Activated CD8-positive, alpha-beta memory T cell treated with anti-CD3 and anti-CD28 coated beads for 1 hour (primary cell): ENCODE data around the gene ADAM15.
A peak's percentile ranks its signal among the peaks of the same experiment; 100 is the strongest.

Experiments used
- DNase-seq, 2 donors: peaks; one replicate each; pipeline ENCODE4 v3.0.0-alpha.2; 2020; ENCODE audit warnings: low read depth in 1 of 2; ENCODE audit errors: extremely low read depth in 1 of 2

The ADAM15 gene

DNA sequence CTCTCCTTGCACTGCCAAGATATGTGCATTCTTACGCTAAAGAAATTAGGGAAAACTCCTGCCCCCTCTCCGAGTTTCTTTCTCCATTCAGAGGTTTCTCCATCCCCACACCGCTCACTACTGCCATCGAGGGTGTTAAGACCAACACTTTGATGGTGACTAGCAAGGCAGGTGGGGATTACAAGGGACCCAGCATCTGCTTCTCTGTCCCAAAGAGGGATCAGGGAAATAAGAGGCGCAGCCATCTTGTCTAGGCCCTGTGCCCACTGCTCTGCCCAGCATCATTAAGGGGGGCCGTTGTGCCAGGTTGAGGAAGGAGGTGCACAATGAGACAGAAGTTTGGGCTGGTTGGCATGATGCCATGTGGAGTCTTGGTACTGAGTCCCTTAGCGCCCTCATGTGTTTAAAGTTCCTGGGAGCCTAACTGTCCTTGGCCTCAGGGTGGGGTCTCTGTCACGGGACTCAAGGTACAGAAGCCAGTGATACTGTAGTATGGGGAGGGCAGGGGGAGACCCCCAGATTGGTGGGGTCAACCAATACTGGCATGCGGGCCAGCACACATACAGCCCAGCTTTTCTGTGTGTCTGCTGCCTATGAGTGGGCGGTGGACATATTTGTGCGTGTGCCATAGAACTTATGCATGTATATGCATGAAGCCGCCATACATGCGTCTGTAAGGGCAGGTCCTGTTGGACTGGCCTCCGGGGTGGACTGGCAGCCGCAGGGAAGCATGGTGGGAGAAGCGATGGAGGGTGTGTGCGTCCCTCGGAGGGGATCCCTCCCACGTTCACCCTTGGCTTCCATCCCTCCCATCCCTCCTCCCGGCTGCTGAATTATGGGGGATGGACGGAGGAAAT, 33.0 kb downstream of the ADAM15 start:
- DNase-seq, result no peak

DNA sequence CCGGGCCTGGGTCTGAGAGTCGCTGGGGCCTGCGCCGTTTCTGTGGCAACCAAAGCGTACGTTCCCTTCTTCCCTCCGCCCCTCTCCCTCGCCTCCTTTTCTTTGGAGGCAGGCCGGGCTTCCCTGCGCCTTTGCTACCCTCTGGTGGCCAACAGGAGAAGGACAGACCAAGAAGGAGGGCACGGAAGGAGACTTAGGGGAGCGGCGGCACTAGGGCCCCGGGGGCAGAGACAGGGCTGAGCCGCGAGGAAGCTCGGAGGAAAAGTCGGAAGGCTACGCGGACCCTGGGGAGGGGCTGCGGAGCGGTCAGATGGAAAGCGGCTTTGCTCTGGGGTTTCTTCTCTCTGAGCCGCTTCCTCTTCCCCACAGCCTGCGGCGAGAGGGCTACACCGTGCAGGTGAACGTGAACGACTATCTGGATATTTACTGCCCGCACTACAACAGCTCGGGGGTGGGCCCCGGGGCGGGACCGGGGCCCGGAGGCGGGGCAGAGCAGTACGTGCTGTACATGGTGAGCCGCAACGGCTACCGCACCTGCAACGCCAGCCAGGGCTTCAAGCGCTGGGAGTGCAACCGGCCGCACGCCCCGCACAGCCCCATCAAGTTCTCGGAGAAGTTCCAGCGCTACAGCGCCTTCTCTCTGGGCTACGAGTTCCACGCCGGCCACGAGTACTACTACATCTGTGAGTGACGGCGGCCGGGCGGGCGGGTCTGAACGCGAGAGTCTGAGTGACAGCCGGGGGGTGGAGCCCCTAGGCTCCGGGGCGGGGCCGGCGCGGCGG, 33.8 kb downstream of the ADAM15 start:
- DNase-seq, result peak; percentile 67 to 86

DNA sequence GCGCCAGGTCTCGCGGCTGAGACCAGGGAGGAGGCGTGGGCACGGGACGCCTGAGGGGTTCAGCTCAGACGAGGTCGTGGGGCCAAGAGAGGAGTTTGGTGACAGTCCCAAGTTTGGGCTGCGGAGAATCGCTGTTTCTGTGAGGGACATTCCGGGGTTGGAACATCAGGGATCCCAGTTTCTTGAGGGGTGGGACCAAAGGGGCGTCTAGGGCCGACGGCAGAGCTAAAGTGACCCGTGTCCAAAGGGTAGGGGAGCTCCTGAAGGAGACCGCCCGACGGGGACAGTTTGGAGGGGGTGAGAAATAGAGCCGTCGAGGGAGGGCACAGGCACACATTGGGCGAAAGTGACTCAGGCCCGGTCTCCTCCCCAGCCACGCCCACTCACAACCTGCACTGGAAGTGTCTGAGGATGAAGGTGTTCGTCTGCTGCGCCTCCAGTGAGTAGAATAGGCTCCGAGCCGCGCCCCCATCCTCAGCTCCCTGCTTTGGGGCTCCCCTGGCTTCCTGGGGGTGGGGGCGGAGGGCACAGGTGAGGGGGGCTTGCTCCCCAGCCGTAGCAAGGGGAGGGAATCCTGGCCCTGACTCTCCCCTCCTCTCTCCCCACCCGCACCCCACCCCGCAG, 34.5 kb downstream of the ADAM15 start:
- DNase-seq, result peak; percentile 66

DNA sequence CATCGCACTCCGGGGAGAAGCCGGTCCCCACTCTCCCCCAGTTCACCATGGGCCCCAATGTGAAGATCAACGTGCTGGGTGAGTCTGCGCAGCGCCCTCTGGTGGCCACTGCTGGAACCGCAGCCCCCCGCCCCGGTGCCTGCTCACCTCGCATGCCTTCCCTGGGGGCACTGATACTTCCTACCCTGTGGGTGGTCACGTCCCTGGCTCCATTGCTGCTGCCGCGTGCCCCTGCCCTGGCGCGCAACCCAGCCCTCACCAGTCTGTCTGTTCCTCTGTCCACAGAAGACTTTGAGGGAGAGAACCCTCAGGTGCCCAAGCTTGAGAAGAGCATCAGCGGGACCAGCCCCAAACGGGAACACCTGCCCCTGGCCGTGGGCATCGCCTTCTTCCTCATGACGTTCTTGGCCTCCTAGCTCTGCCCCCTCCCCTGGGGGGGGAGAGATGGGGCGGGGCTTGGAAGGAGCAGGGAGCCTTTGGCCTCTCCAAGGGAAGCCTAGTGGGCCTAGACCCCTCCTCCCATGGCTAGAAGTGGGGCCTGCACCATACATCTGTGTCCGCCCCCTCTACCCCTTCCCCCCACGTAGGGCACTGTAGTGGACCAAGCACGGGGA, 35.1 kb downstream of the ADAM15 start:
- DNase-seq, result peak; percentile 49 to 70

DNA sequence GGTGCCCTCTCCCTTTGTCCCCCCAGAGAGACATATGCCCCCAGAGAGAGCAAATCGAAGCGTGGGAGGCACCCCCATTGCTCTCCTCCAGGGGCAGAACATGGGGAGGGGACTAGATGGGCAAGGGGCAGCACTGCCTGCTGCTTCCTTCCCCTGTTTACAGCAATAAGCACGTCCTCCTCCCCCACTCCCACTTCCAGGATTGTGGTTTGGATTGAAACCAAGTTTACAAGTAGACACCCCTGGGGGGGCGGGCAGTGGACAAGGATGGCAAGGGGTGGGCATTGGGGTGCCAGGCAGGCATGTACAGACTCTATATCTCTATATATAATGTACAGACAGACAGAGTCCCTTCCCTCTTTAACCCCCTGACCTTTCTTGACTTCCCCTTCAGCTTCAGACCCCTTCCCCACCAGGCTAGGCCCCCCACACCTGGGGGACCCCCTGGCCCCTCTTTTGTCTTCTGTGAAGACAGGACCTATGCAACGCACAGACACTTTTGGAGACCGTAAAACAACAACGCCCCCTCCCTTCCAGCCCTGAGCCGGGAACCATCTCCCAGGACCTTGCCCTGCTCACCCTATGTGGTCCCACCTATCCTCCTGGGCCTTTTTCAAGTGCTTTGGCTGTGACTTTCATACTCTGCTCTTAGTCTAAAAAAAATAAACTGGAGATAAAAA, 35.9 kb downstream of the ADAM15 start:
- DNase-seq, result no peak

DNA sequence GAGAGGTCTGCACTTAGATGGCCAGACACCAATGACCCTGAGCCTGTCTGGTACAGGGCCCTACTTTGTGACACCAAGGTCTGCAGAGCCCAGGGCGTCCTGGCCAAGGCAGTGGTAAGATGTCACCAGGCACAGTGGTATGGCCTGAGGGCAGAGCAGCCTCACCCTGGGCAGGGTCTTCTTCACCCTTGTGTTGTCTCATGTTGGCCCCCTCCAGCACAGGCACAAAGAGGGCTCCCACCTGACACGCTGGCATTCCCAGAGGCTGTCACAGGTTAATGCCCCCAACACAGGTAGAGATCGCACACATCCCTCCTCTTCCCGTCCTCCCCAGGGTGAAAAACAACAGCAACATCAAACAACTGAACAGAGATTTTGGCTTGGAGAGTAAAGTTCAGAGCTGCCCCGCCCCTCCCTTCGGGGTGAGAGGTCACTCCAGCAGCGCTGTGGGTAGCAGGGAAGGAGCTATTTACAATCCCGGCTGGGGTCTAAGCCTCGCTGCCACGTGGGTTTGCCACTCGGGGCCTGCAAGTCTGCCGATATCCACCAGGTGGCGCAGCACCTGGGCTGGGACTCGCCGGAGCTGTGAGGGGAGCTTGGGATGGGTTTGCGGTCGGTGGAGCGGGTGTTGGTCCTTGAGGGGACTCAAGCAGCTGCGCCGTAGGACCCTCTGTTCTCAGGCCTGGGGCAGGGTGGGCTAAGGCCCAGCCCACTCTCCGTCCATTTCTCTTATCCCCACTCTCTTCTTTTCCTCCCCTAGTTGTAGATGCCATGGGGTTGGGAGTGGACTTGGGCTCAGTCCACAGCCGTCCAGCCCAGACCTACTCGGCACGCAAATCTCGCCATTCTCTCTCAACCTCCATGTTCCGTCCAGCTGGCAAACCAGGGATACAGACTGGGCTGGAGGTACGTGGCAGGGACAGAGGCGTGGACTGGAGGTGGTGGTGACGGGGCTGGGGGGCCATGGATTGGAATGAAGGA, 40.2 kb downstream of the ADAM15 start:
- peak; percentile 34 to 68 for DNase-seq

DNA sequence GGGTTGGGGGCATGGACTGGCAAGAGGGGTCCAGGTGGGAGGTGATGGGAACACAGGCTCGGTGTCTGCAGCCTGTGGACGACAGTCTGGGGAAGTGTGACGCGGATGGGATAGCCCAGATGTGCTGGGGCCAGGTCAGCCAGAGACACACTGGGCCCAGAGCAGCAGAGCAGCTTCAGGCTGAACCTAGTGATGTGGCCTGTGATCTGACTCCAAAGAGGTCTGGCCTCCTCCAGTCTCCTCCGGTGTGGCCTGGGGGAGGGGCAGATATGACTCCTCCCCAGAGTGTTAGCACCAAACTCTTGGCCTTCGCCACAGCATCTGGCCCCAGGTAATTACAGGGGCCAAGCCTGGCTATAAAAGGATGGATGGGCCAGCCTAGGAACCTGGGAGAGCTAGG, 41.0 kb downstream of the ADAM15 start:
- no peak for DNase-seq

DNA sequence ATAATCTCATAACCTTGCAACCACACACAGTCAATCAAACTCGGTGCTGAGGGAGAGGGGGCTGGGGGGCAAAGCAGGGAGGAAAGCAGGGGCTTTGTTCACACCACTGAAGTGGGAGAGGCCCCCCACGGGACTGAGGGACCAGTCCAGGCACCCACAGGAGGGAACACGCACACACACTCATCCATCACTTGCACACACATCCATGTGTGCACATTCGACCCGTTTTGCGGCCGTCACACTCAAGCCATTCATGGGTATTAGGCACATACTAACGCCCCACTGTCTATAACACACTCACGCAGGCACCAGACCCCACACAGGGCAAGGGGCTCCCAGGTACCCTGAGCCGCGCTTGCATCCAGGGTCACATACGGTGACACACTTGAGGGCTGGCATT, 41.5 kb downstream of the ADAM15 start:
- no peak for DNase-seq

DNA sequence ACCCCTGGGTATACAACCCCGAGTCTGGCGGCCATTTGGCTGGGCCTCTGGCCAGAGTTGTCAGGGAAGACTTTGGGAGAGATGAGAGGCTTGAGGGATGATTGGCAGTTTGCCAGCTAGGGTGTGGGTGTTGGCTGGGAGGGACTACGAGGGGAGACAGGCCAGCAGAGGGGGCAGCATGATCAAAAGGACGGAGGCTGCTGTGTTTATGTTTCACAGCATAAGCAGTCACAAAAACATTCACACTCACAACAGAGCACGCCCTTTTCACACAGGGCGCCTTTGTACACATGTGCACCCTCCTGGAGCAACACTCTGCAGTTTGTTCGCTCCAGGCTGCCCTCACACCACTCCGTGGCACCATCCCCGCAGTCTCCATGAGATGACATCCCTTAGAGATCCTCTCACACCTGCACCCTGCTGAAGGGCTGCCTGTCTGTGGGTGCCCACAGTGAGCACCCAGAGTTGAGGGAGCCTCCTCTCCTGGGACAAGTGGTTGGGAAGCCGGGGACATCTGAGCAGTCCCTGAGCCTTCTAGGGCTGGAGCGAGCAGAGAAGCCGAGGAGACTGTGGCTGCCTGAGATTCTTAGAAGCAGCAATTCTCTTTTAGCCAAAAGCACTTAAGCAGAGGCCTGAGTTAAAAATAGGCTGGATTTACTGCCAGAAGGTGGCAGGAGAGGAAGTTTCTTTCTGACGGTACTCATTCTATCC, 43.0 kb downstream of the ADAM15 start:
- no peak for DNase-seq

DNA sequence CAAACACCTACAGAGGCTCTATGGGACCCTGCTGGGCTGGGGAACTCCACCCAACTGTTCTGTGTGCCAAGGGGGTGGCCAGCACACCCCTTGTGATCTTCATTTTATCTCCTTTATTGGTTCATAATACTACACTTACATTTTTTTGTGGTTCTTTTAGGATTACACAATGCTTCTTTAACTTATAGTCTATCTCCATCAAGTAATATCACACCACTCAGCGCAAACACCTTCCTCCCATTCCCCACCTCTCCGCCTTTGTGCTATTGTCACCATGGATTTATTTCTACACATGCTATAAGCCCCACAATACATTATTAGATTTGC, 43.5 kb downstream of the ADAM15 start:
- DNase-seq, result no peak

DNA sequence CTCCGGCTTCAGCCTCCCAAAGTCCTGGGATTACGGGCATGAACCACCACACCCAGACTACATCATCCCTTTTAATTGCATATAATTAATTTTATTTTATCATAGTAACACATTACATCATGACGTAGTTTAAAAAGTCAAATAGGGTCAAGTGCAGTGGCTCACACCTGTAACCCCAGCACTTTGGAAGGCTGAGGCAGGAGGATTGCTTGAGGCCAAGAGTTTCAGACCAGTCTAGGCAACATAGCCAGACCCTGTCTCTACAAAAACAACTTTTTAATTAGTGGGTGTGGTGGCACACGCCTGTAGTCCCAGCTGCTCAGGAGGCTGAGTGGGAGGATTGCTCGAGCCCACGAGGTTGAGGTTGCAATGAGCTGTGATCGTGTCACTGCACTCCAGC, 48.2 kb downstream of the ADAM15 start:
- no peak for DNase-seq

DNA sequence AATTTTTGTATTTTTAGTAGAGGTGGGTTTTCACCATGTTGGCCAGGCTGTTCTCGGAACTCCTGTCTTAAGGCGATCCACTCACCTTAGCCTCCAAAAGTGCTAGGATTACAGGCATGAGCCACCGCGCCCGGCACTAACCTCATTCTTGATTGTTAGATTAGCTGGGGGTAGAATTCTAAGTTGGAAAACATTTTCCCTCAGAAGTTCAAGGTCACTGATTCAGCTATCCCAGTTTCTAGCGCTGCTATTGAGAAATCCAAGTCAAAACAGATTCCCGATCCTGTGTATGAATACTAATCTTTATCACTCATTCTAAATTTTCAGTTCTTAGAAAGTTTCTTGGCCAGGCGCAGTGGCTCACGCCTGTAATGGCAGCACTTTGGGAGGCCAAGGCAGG, 52.2 kb downstream of the ADAM15 start:
- DNase-seq, result no peak

DNA sequence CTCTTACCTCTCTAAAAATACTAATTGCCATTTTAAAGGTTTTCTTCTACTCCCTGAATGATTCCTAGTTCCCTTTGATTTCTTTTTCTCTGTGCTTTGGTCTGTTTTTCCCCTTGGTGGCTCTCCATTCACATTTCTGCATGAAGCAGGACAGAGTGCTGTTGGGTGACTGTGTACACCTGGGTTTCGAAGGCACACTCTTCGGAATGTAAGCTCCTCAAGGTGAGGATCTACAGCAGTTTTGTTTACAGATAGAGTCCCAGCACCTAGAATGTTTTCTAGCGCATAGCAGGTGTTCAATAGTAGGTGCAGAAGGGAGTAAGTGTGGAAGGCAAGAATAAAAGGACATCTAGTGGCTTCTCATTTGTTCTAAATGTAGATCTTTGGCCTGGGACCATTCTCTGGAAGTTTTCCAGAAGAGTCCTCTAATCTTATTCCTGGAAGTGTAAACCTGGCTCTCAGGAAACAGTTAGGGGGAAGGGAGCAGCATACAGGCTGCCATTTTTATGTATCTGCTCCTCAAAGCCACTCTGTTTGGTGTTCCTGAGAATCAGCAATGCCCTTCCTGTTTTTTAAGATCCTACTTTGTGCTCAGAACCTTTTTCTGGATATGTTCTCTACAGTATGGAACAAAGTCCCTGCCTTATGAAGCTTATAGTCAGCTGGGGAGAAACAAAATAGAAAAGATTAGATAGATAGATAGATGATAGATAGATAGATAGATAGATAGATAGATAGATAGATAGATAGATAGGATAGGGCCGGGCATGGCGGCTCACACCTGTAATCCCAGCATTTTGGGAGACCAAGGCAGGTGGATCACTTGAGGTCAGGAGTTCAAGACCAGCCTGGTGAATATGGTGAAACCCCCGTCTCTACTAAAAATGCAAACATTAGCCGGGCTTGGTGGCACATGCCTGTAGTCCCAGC, 53.8 kb downstream of the ADAM15 start:
- no peak for DNase-seq

DNA sequence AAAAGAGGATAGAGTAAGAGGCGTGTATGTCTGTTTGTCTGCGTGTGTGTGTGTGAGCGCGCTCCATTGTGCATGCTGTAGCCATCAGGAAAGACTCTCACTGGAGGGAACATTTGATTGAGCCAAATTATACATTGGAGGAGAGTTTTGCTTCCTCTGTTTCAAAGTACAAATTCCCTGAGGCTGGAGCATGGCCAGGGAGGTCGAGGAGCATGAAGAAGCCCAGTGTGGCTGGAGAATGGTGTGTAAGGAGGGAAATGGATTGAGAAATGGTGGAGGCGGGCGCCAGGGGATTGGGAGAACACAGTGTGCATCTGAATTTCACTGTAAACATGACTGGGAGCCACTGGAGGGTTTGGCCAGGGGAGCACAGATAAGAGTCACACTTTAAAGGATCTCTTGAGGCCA, 54.5 kb downstream of the ADAM15 start:
- no peak for DNase-seq

DNA sequence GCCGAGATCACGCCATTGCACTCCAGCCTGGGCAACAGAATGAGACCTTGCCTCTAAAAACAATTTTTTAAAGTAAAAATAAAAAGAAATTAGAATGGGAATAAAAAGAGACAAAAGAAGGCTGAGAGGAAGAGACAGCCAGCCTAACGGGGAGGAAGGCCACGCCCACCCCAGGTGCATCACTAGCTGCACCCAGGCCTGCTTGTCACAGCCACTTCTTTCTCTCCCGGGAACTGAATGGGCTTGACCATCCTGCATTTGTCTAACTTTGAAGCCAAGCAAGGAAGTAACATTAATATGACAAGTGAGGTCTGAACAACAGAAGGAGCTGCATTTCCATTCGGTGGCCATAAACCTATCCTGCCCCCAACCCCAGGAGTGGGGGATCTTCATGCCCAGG, 55.7 kb downstream of the ADAM15 start:
- DNase-seq, result no peak

DNA sequence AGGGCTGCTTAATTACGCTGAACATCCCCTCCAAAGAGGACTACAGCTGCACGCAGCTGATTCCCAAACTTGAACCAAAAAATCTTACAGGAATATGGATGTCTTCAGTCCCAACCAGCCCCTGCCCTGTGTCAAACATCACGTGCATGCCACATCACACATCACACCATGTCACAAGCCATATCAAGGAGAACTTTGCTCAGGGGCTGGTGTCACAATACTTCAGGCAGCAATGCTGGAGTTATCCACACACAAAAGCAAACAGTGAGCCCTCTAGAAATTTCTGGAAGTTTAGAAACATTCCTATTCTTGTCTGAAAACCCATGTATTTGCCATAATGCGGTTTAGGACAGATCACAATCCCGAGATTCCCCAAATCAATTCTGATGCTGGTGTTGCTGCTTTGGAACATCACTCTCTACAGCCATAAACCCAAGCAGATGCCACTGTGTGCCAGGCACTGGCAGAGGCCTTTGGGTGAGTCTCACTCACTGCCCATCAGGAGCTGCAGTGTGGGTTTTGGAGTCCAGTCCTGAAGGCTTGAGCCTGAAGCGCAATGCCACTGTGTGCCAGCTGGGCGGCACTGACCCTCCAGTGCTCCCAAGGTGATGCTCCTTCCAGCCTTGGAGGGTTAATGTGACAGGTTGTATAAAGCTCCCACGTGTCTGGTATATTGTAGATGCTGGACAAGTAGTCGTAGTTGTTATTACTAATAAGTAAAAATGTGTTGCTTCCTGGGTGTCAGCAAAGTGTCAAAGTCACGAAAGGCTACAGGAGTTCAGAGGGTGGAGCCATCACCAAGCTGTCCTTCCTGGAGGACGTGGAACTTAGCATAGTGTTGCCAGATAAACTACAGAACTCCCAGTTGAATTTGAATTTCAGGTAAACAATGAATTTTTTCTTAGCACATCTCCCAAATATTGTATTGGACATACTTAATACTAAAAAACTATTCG, 56.5 kb downstream of the ADAM15 start:
- DNase-seq, result no peak

DNA sequence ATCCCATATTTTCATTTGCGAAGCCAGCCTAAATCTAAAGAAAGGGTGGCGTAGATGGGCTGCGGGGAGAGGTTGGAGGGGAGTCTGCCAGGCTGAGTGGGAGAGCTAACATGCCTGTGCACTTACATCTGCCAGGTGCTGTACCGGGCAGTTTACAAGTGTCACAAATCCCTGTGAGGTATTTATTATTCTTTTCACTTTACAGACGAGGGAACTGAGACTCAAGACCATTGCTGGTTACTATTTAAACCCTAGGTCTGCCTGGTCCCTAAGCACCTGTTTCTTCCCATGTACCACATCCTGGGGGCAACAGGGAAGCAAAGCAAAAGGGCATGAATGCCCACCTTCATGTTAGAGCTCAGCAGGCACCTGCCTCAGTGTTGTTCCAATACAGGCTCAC, 57.2 kb downstream of the ADAM15 start:
- no peak for DNase-seq
